Measurements from ENCODE around the gene NOS1AP. TPM values are rescaled to one million over a fixed set of nuclear protein-coding genes. Genes with fewer than 3 reads are reported as not detected.

NOS1AP gene
- polyA plus RNA-seq, 3 donors: 8.9 to 10.2 (median 9.0) TPM

- no peak for DNase-seq (ENCODE audit: low read depth in 3 of 3, low spot score in 2 of 3)
Observed at GRCh38 chr1:162373541-162374260, 304.2 kb downstream of the NOS1AP start.

GRCh38 chr1:162374406-162374805, 304.9 kb downstream of the NOS1AP start:
- DNase-seq (ENCODE audit: low read depth in 3 of 3, low spot score in 2 of 3): no peak

- no peak for DNase-seq (ENCODE audit: low read depth in 3 of 3, low spot score in 2 of 3)
Observed at GRCh38 chr1:162375463-162375862, 306.0 kb downstream of the NOS1AP start.

- no peak for DNase-seq (ENCODE audit: low read depth in 3 of 3, low spot score in 2 of 3)
Observed at GRCh38 chr1:162376691-162377090, 307.2 kb downstream of the NOS1AP start, which contains the start of gene SPATA46. Gene SPATA46 (minus strand): TSS chr1:162376854. CDS start chr1:162376790, 64 bp downstream.

- no peak for DNase-seq (ENCODE audit: low read depth in 3 of 3, low spot score in 2 of 3)
Observed at GRCh38 chr1:162380061-162380846, 310.8 kb downstream of the NOS1AP start.

GRCh38 chr1:162381383-162381782, 311.9 kb downstream of the NOS1AP start, which contains the start of gene C1orf226:
Gene C1orf226 (plus strand): TSS chr1:162381728. CDS start chr1:162381902, 174 bp downstream.
- DNase-seq (ENCODE audit: low read depth in 3 of 3, low spot score in 2 of 3): no peak

- DNase-seq (ENCODE audit: low read depth in 3 of 3, low spot score in 2 of 3): no peak
Observed at GRCh38 chr1:162381941-162382750, 312.7 kb downstream of the NOS1AP start.

- no peak for DNase-seq (ENCODE audit: low read depth in 3 of 3, low spot score in 2 of 3)
Observed at GRCh38 chr1:162383091-162383490, 313.6 kb downstream of the NOS1AP start.

- DNase-seq (ENCODE audit: low read depth in 3 of 3, low spot score in 2 of 3): no peak
Observed at GRCh38 chr1:162383516-162383915, 314.0 kb downstream of the NOS1AP start.

GRCh38 chr1:162384116-162384515, 314.6 kb downstream of the NOS1AP start:
- DNase-seq (ENCODE audit: low read depth in 3 of 3, low spot score in 2 of 3): no peak

GRCh38 chr1:162384601-162385279, 315.2 kb downstream of the NOS1AP start:
- no peak for DNase-seq (ENCODE audit: low read depth in 3 of 3, low spot score in 2 of 3)

GRCh38 chr1:162385280-162385623, 315.8 kb downstream of the NOS1AP start:
- no peak for DNase-seq (ENCODE audit: low read depth in 3 of 3, low spot score in 2 of 3)

- DNase-seq (ENCODE audit: low read depth in 3 of 3, low spot score in 2 of 3): no peak
Observed at GRCh38 chr1:162385702-162386101, 316.2 kb downstream of the NOS1AP start.

- no peak for DNase-seq (ENCODE audit: low read depth in 3 of 3, low spot score in 2 of 3)
Observed at GRCh38 chr1:162386292-162387225, 317.1 kb downstream of the NOS1AP start.

- DNase-seq (ENCODE audit: low read depth in 3 of 3, low spot score in 2 of 3): no peak
Observed at GRCh38 chr1:162387226-162388082, 318.0 kb downstream of the NOS1AP start.

GRCh38 chr1:162388083-162388594, 318.6 kb downstream of the NOS1AP start:
- DNase-seq (ENCODE audit: low read depth in 3 of 3, low spot score in 2 of 3): no peak

- no peak for DNase-seq (ENCODE audit: low read depth in 3 of 3, low spot score in 2 of 3)
Observed at GRCh38 chr1:162388615-162389014, 319.1 kb downstream of the NOS1AP start.

Measured in right renal cortex interstitium (tissue), 3 donors.